Mesenchymal stem cell (in vitro differentiated cells and primary cell): ENCODE measurements around the gene ZRANB1.
A peak's percentile ranks its signal among the peaks of the same experiment; 100 is the strongest.

ENCODE experiments used
- DNase-seq: peaks from one replicate; pipeline ENCODE4 v3.0.0-alpha.2; 2013
- H2AFZ ChIP-seq: one replicate; pipeline ENCODE4 v1.6.1; 2013; ENCODE audit warnings: low read depth, mild to moderate bottlenecking, control low read depth, inconsistent platforms, low read length, moderate library complexity
- H2AK5ac ChIP-seq: 2 replicates; pipeline ENCODE4 v1.6.1; 2013; ENCODE audit warnings: low read length, moderate library complexity, mild to moderate bottlenecking, inconsistent platforms; ENCODE audit not compliant: severe bottlenecking
- H2BK120ac ChIP-seq: one replicate; pipeline ENCODE4 v1.6.1; 2013; ENCODE audit warnings: low read depth, mild to moderate bottlenecking, inconsistent platforms, low read length, moderate library complexity
- H2BK12ac ChIP-seq, 2 experiments: one replicate each; pipeline ENCODE4 v1.6.1; 2013; ENCODE audit warnings: inconsistent platforms in 2 of 2, low read length in 2 of 2, mild to moderate bottlenecking in 2 of 2, moderate library complexity in 2 of 2, control low read depth in 1 of 2
- H2BK15ac ChIP-seq: one replicate; pipeline ENCODE4 v1.6.1; 2013; ENCODE audit warnings: mild to moderate bottlenecking, low read depth, inconsistent platforms; ENCODE audit not compliant: poor library complexity, severe bottlenecking
- H2BK5ac ChIP-seq: 2 replicates; pipeline ENCODE4 v1.6.1; 2013; ENCODE audit warnings: low read depth, mild to moderate bottlenecking, low read length, control low read depth, inconsistent platforms; ENCODE audit not compliant: poor library complexity, severe bottlenecking
- H3K14ac ChIP-seq, 2 experiments: one replicate each; pipeline ENCODE4 v1.6.1; 2013; ENCODE audit warnings: inconsistent platforms in 2 of 2, low read length in 2 of 2, control low read depth in 1 of 2, mild to moderate bottlenecking in 1 of 2, moderate library complexity in 1 of 2
- H3K18ac ChIP-seq, 2 experiments: one replicate each; pipeline ENCODE4 v1.6.1; 2013; ENCODE audit warnings: inconsistent platforms in 2 of 2, low read length in 2 of 2, control low read depth in 1 of 2, low read depth in 1 of 2, mild to moderate bottlenecking in 1 of 2
- H3K23ac ChIP-seq, 2 experiments: one replicate each; pipeline ENCODE4 v1.6.1; 2013; ENCODE audit warnings: inconsistent platforms in 2 of 2, low read length in 2 of 2, mild to moderate bottlenecking in 2 of 2, moderate library complexity in 2 of 2, control low read depth in 1 of 2
- H3K27ac ChIP-seq: 2 replicates; pipeline ENCODE4 v1.5.1; 2013; ENCODE audit warnings: mild to moderate bottlenecking, moderate library complexity, low read length, control low read depth, inconsistent platforms; ENCODE audit not compliant: poor library complexity, severe bottlenecking
- H3K27me3 ChIP-seq, 2 experiments: 2 replicates each; pipeline versions ENCODE4 v1.6.1 to v1.7.0; 2013; ENCODE audit warnings: low read length in 2 of 2, mild to moderate bottlenecking in 2 of 2, moderate library complexity in 2 of 2, control low read depth in 1 of 2, inconsistent platforms in 1 of 2; ENCODE audit not compliant: control insufficient read depth in 1 of 2, insufficient read depth in 1 of 2
- H3K36me3 ChIP-seq, 2 experiments: 2 replicates each; pipeline versions ENCODE4 v1.6.1 to v1.7.0; 2013; ENCODE audit warnings: low read length in 2 of 2, control low read depth in 1 of 2, inconsistent platforms in 1 of 2, low read depth in 1 of 2, mild to moderate bottlenecking in 1 of 2; ENCODE audit not compliant: insufficient read depth in 2 of 2, control insufficient read depth in 1 of 2
- H3K4ac ChIP-seq, 2 experiments: one replicate each; pipeline ENCODE4 v1.6.1; 2013; ENCODE audit warnings: inconsistent platforms in 2 of 2, low read length in 2 of 2, mild to moderate bottlenecking in 2 of 2, moderate library complexity in 2 of 2, control low read depth in 1 of 2, low read depth in 1 of 2
- H3K4me1 ChIP-seq: 2 replicates; pipeline ENCODE4 v1.6.1; 2013; ENCODE audit warnings: low read depth, low read length, control low read depth; ENCODE audit not compliant: control insufficient read depth, insufficient read depth
- H3K4me2 ChIP-seq: 2 replicates; pipeline ENCODE4 v1.6.1; 2013; ENCODE audit warnings: low read length, mild to moderate bottlenecking, inconsistent platforms; ENCODE audit not compliant: poor library complexity, severe bottlenecking
- H3K4me3 ChIP-seq, 2 experiments: 2 replicates each; pipeline versions ENCODE4 v1.5.1 to v1.7.0; 2013; ENCODE audit warnings: low read length in 2 of 2, mild to moderate bottlenecking in 2 of 2, control low read depth in 1 of 2, low read depth in 1 of 2; ENCODE audit not compliant: insufficient read depth in 1 of 2
- H3K79me1 ChIP-seq: replicated peaks from 2 replicates; pipeline ENCODE4 v1.6.1; 2013; ENCODE audit warnings: mild to moderate bottlenecking, control low read depth, low read length, inconsistent platforms; ENCODE audit not compliant: poor library complexity, severe bottlenecking
- H3K9ac ChIP-seq: 2 replicates; pipeline ENCODE4 v1.7.0; 2013; ENCODE audit warnings: mild to moderate bottlenecking, low read length, moderate library complexity
- H3K9me3 ChIP-seq: 2 replicates; pipeline ENCODE4 v1.7.0; 2013; ENCODE audit warnings: mild to moderate bottlenecking, low read length; ENCODE audit not compliant: control insufficient read depth
- H4K8ac ChIP-seq: one replicate; pipeline ENCODE4 v1.6.1; 2013; ENCODE audit warnings: inconsistent platforms, mild to moderate bottlenecking, low read length, moderate library complexity
- H4K91ac ChIP-seq: one replicate; pipeline ENCODE4 v1.6.1; 2013; ENCODE audit warnings: mild to moderate bottlenecking, low read length, inconsistent platforms
- WGBS: methylation state at CpG from one replicate; pipeline ENCODE4 v1.1.7; 2013; ENCODE audit warnings: mixed read lengths; 5-methylcytosine and 5-hydroxymethylcytosine counted together

Gene ZRANB1

GRCh38 chr10:125033146-125033924 lies 91.4 kb downstream of the ZRANB1 start:
- no peak for DNase-seq
- Histone ChIP-seq H2AFZ (no peak overlapping the region), H2BK5ac (no peak overlapping the region), H3K27me3 (no peaks in the 10 kb centered on the region), H3K9me3 (no peaks in the 10 kb centered on the region), H2AK5ac (no peak overlapping the region), H3K4me2 (no peak overlapping the region), H3K18ac (peak overlapping the region; percentile 18 to 42), H3K79me1 (peaks cover 42% of the 10 kb centered on the region), H3K9ac (no peak overlapping the region), H2BK120ac (no peak overlapping the region), H4K91ac (no peak overlapping the region), H4K8ac (no peak overlapping the region), H3K23ac (no peak overlapping the region), H3K27ac (no peak overlapping the region), H3K4me1 (peaks cover 37% of the 10 kb centered on the region), H3K14ac (no peak overlapping the region), H3K4me3 (no peak overlapping the region), H2BK15ac (no peak overlapping the region), H2BK12ac (peak overlapping the region; percentile 59 to 81), H3K36me3 (peaks cover 26 to 29% of the 10 kb centered on the region in 2 experiments), H3K4ac (peak overlapping the region; percentile 30 to 47)
- 97% methylated on average over 24 of the region's 27 CpGs for WGBS

DNA sequence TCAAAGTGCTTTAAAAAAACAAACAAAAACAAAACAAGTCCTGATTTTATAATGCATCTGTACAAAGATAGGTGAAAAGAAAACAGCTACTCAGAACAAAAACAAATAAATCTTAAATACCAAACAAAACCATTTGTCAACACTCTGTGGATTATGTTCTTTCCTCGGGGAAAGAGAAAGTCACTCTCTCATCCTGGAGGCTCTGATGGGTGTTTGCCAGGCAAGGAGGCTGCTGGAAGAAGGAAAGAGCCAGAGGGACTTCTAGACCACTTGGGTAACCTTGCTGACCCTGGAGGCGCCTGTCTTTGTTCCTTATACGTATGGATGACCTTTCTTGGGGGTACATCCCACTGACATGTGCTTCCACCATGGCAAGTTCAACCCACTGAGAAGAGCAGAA lies 92.8 kb downstream of the ZRANB1 start:
- 31% methylated on average over 3 of the region's 3 CpGs for WGBS

DNA sequence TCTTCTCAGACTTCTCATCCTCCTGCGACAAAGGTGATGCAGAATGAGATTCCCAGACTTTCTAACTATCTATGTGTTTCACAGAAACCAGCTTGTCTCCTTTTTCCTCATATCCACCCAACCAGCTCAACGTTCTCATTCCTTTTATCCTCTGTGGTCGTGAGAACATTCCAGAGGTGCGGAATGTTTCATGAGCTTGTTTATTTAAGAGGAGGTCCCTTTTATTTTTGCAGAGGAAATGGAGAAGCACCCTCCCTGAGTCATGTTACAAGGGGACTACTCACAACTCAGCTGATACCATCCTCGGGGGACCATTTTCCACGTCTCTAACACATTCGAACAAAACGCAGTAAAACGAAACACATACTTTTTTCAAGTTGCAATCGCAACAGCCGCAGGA lies 93.2 kb downstream of the ZRANB1 start:
- peaks cover 26 to 37% of the 10 kb centered on the region in 2 experiments for H3K36me3 ChIP-seq
- no peak overlapping the region for H4K91ac ChIP-seq
- H2BK12ac ChIP-seq: peak overlapping the region; percentile 74 to 79
- peak overlapping the region; percentile 76 for H2BK15ac ChIP-seq
- peaks cover 54% of the 10 kb centered on the region for H3K79me1 ChIP-seq
- H4K8ac ChIP-seq: peak overlapping the region; percentile 52
- peak overlapping the region; percentile 82 for H3K9ac ChIP-seq
- H3K9me3 ChIP-seq: no peaks in the 10 kb centered on the region
- H3K4me1 ChIP-seq: peaks cover 38% of the 10 kb centered on the region
- 6% methylated on average over 9 of the region's 11 CpGs for WGBS
- peak overlapping the region; percentile 50 for H3K4me2 ChIP-seq
- no peaks in the 10 kb centered on the region for H3K27me3 ChIP-seq
- H2BK5ac ChIP-seq: peak overlapping the region; percentile 58
- H2AFZ ChIP-seq: no peak overlapping the region
- H3K4me3 ChIP-seq: peak overlapping the region in 1 of 2 experiments; percentile 57
- peak overlapping the region; percentile 92 for H3K27ac ChIP-seq
- DNase-seq: peak; percentile 96
- H2AK5ac ChIP-seq: peak overlapping the region; percentile 92
- no peak overlapping the region for H2BK120ac ChIP-seq
- peak overlapping the region; percentile 72 to 93 for H3K18ac ChIP-seq
- no peak overlapping the region for H3K14ac ChIP-seq
- no peak overlapping the region for H3K23ac ChIP-seq
- H3K4ac ChIP-seq: peak overlapping the region; percentile 46 to 78

More for the DNA sequence above, 92.8 kb downstream of the ZRANB1 start:
- no peak for DNase-seq
- Histone ChIP-seq H3K18ac (peak overlapping the region in 1 of 2 experiments; percentile 93), H3K79me1 (peaks cover 53% of the 10 kb centered on the region), H2BK5ac (peak overlapping the region; percentile 53), H2BK12ac (peak overlapping the region; percentile 74 to 79), H3K23ac (no peak overlapping the region), H3K4me2 (peak overlapping the region; percentile 50), H4K8ac (peak overlapping the region; percentile 52), H2BK120ac (peak overlapping the region; percentile 42), H2AFZ (no peak overlapping the region), H4K91ac (peak overlapping the region; percentile 52), H3K9ac (peak overlapping the region; percentile 82), H3K4ac (peak overlapping the region; percentile 46 to 78), H3K4me1 (peaks cover 39% of the 10 kb centered on the region), H3K4me3 (peak overlapping the region in 1 of 2 experiments; percentile 57), H3K27me3 (no peaks in the 10 kb centered on the region), H3K9me3 (no peaks in the 10 kb centered on the region), H2AK5ac (peak overlapping the region; percentile 92), H3K27ac (peak overlapping the region; percentile 92), H3K36me3 (peaks cover 26 to 36% of the 10 kb centered on the region in 2 experiments), H2BK15ac (peak overlapping the region; percentile 76), H3K14ac (no peak overlapping the region)

- 73% methylated on average over 5 of the region's 7 CpGs for WGBS
- Histone ChIP-seq H3K9ac (peak overlapping the region; percentile 82), H3K4me1 (peaks cover 38% of the 10 kb centered on the region), H3K36me3 (peaks cover 26 to 37% of the 10 kb centered on the region in 2 experiments), H3K23ac (no peak overlapping the region), H2BK12ac (peak overlapping the region; percentile 69 to 95), H3K27ac (peak overlapping the region; percentile 83), H4K91ac (peak overlapping the region; percentile 60), H2BK5ac (peak overlapping the region; percentile 58), H2BK15ac (peak overlapping the region; percentile 76), H4K8ac (peak overlapping the region; percentile 73), H3K9me3 (no peaks in the 10 kb centered on the region), H2AFZ (no peak overlapping the region), H3K4ac (peak overlapping the region; percentile 24 to 71), H3K79me1 (peaks cover 49% of the 10 kb centered on the region), H3K4me3 (peak overlapping the region in 1 of 2 experiments; percentile 57), H3K27me3 (no peaks in the 10 kb centered on the region), H3K4me2 (peak overlapping the region; percentile 34), H2BK120ac (peak overlapping the region; percentile 42), H2AK5ac (peak overlapping the region; percentile 88), H3K14ac (peak overlapping the region; percentile 56 to 77), H3K18ac (peak overlapping the region; percentile 72 to 77)
- DNase-seq: no peak
Measured at GRCh38 chr10:125035588-125036295, 93.8 kb downstream of the ZRANB1 start.
